SJSA1 (cell line): ENCODE data around the gene ZNRF2. TPM values are rescaled to one million over a fixed set of nuclear protein-coding genes. Genes with fewer than 3 reads are reported as not detected.

Experiments
- DNase-seq, 2 experiments: peaks; one replicate each; pipeline ENCODE4 v3.0.0-alpha.2; 2015 to 2020; ENCODE audit warnings: low spot score in 2 of 2, low read depth in 1 of 2
- H3K27ac ChIP-seq: fragments of 250-450 bp; sonication (Bioruptor Pico); 2 replicates; pipeline ENCODE4 v1.5.1; 2020; ENCODE audit warnings: mild to moderate bottlenecking, moderate library complexity
- H3K27me3 ChIP-seq: fragments of 250-450 bp; sonication (Bioruptor Pico); replicated peaks from 2 replicates; pipeline ENCODE4 v1.5.1; 2020; ENCODE audit warnings: mild to moderate bottlenecking, moderate library complexity
- H3K36me3 ChIP-seq: fragments of 250-450 bp; sonication (Bioruptor Pico); 2 replicates; pipeline ENCODE4 v1.5.1; 2020; ENCODE audit warnings: mild to moderate bottlenecking
- H3K4me1 ChIP-seq: fragments of 250-450 bp; sonication (Bioruptor Pico); replicated peaks from 2 replicates; pipeline ENCODE4 v1.6.1; 2021; ENCODE audit warnings: mild to moderate bottlenecking
- H3K4me3 ChIP-seq: fragments of 250-450 bp; sonication (Bioruptor Pico); 2 replicates; pipeline ENCODE4 v1.5.1; 2020; ENCODE audit warnings: mild to moderate bottlenecking
- H3K9me3 ChIP-seq: fragments of 250-450 bp; sonication (Bioruptor Pico); replicated peaks from 2 replicates; pipeline ENCODE4 v1.5.1; 2020; ENCODE audit warnings: mild to moderate bottlenecking
- total RNA-seq: library from RNA; depleted of rRNA; stranded (reverse); fragments of >200 nt; shearing (Covaris generic); gene quantifications from 2 replicates; pipeline ENCODE4 v1.2.3, GENCODE V29; 2014

Gene ZNRF2
- total RNA-seq, 1 experiment from 2014 or later: 20.3 TPM

DNA sequence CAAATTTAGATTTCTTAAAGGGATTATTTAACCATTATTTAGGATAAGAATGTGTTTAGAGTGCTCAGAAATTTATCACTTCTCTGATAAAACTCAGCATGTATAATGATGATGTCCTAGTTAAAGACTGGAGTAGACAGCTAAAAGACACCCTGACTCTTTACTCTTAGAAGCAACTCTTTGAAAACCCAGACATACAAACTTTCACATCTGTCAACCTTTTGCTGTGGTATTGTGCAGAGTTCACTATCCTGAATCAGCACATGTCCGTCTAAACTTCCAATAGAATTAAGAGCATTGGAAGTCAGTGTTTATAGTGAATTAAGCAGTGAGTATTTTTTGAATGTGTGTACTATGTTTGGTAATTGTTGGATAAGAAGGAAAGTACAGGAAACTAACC lies 24.9 kb downstream of the ZNRF2 start:
- peaks cover 14% of the 10 kb centered on the region for H3K4me1 ChIP-seq
- H3K27me3 ChIP-seq: no peaks in the 10 kb centered on the region
- DNase-seq: no peak
- H3K36me3 ChIP-seq: no peaks in the 10 kb centered on the region
- H3K4me3 ChIP-seq: no peak overlapping the region
- no peak overlapping the region for H3K27ac ChIP-seq
- H3K9me3 ChIP-seq: no peaks in the 10 kb centered on the region

DNA sequence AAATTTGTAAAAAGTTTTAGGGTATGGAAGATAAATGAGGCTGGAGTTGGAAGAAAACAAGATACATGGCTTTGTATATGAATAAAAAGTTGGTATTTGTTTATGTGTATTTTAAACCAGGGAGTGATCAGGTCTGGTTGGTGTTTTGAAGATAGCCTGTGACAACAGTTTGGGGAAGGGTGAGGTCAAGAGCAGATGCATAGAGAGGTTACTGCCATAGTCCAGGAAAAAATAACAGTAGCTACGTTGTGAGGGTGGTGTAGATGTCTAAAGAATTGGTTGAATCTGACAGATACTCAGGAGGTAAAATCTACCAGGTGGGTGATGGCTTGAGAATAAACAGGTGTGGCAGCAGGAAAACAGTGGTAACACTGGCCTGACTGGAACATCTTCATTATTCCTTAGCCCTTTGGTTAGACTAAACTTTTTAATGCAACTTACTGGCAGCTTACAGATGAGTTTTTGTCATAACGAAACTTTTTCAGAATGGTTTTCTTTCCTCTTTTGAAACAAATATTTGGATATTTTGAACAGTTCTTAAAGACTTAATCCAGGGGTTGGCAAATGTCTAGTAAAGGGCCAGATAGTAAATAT lies 25.5 kb downstream of the ZNRF2 start:
- Histone ChIP-seq H3K9me3 (no peaks in the 10 kb centered on the region), H3K4me1 (peaks cover 14% of the 10 kb centered on the region), H3K36me3 (no peaks in the 10 kb centered on the region), H3K4me3 (no peak overlapping the region), H3K27ac (no peak overlapping the region), H3K27me3 (no peaks in the 10 kb centered on the region)
- DNase-seq: no peak

DNA sequence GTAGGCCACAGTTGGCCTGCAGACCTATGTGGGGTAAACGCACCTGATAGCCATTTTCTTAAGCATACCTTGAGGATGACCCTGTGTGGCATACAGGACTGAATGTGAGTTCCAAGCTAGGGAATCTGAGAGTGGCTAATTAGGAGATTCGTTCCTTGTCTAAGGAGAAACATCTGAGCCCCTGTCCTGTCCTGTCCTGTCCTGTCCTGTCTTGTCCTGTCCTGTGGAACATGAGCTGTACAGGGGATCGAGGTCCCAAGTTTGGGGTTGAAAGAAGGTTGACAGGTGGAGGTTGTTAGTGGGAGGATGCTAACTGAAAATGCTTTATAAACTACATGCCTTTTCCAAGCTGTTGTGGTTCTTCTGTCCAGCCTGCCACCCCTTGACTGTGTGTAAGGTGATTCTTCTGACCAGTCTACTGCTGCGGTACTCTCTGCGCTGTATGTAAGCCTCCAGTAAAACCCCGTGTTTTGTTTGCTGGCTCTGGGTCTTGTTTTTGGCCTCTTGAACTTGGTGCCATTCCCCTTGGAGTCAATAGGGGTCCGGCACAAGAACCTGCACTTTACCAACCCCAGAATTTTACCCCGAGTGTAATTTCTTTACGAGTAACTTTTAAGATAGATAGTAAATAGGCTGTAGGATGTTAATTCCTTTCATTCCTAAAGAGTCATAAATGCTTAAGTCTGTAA lies 26.4 kb downstream of the ZNRF2 start:
- no peaks in the 10 kb centered on the region for H3K27me3 ChIP-seq
- H3K4me1 ChIP-seq: peaks cover 14% of the 10 kb centered on the region
- H3K36me3 ChIP-seq: no peaks in the 10 kb centered on the region
- no peaks in the 10 kb centered on the region for H3K9me3 ChIP-seq
- DNase-seq: no peak
- no peak overlapping the region for H3K27ac ChIP-seq
- no peak overlapping the region for H3K4me3 ChIP-seq

DNA sequence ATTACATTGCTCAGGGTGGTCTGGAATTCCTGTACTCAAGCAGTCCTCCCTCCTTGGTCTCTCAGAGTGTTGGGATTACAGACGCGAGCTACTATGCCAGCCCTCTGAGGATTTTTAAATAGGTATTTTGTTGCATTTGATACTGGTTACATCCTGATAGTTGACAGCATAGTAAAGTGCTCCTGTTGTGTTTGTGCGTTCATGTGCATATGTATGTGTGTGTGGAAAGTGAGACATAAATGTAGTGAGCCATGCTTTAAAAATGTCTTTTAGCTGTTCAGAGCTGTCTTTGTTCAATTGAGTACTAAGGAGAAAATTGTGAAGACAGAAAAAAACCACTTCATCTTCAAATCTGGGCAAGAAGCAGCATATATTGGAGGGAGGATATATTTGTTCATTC lies 27.8 kb downstream of the ZNRF2 start:
- H3K27ac ChIP-seq: no peak overlapping the region
- H3K36me3 ChIP-seq: no peaks in the 10 kb centered on the region
- DNase-seq: no peak
- H3K4me3 ChIP-seq: no peak overlapping the region
- peaks cover 14% of the 10 kb centered on the region for H3K4me1 ChIP-seq
- no peaks in the 10 kb centered on the region for H3K27me3 ChIP-seq
- no peaks in the 10 kb centered on the region for H3K9me3 ChIP-seq

DNA sequence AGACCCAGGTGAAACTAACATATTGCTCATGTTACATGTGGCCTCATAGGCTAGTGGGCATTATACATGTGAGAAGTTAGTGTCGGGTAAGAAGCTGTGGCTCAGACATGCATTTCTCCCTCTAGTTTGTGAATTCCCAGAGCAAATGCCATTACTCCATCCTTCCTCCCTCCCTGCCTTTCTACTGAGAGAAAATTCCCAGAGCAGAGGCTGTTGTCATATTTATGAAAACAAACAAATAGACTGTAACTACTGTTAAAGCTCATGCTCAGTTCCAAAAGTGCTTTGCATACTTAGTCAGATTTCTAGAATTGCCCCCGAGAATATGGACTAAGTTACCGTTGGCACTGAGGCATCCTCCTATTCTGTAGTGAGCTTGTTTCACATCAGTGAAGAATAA lies 29.0 kb downstream of the ZNRF2 start:
- no peaks in the 10 kb centered on the region for H3K27me3 ChIP-seq
- no peaks in the 10 kb centered on the region for H3K9me3 ChIP-seq
- no peak overlapping the region for H3K27ac ChIP-seq
- peaks cover 20% of the 10 kb centered on the region for H3K4me1 ChIP-seq
- DNase-seq: peak in 1 of 2 experiments; percentile 24
- no peaks in the 10 kb centered on the region for H3K36me3 ChIP-seq
- no peak overlapping the region for H3K4me3 ChIP-seq

DNA sequence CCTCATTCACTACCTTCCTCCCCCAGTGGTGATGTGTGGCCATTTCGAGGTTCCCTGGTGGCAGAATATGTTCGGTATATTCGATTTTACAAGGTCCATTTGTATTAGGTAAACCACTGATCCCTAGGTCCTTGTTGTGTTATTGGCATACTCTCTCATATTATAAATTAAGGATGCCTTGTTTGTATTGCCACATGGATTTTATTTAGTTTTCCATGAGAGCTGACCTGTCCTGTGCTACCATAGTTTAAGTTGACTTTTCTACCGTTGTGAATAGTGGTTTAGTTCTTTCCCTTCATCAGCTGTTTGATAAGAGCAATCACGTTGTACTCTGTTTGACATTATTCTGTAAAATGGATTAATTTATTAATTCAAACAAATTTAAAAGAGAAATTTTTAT lies 29.4 kb downstream of the ZNRF2 start:
- no peak for DNase-seq
- no peak overlapping the region for H3K27ac ChIP-seq
- H3K9me3 ChIP-seq: no peaks in the 10 kb centered on the region

DNA sequence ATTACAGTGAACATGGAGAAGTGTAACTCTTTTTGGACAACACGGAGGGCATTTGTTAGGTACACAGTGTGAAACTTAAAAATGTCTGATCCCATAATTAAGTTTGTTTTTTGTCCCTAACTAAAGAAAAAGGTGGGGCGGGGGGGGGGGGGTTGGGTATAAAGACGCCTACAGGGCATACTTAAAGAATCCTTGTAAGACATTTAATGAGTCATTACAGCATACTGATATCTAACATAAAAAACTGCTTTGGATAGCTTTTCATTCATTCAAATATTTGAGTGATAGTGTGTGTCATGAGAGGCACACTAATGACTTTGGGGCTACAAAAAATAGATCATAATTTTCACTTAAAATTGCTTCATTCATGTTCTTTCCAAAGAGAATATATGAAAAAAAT lies 31.2 kb downstream of the ZNRF2 start:
- Histone ChIP-seq H3K9me3 (no peaks in the 10 kb centered on the region), H3K4me3 (no peak overlapping the region), H3K4me1 (peaks cover 36% of the 10 kb centered on the region), H3K27me3 (no peaks in the 10 kb centered on the region), H3K27ac (no peak overlapping the region), H3K36me3 (no peaks in the 10 kb centered on the region)
- no peak for DNase-seq

More for the DNA sequence above, 29.4 kb downstream of the ZNRF2 start:
- H3K27me3 ChIP-seq: no peaks in the 10 kb centered on the region
- H3K36me3 ChIP-seq: no peaks in the 10 kb centered on the region
- H3K4me1 ChIP-seq: peaks cover 23% of the 10 kb centered on the region
- H3K4me3 ChIP-seq: no peak overlapping the region

DNA sequence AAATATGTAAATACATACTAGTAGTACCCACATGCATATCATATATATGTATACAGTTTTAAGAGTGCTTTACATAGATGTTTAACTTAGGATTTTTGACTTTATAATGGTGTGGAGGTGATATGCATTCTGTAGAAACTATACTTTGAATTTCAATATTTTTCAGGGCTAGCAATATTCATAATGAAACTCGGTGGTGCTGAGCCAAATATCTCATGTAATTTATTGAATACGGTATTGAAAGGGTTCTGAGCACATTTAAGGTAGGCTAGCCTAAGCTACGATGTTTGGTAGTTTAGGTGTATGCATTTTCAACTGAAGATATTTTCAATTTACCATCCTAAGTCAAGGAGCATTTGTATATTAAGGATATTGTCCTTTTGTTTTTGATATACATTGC lies 36.0 kb downstream of the ZNRF2 start:
- Histone ChIP-seq H3K27me3 (no peaks in the 10 kb centered on the region), H3K9me3 (no peaks in the 10 kb centered on the region), H3K4me3 (no peak overlapping the region), H3K36me3 (no peaks in the 10 kb centered on the region), H3K27ac (no peak overlapping the region), H3K4me1 (peaks cover 38% of the 10 kb centered on the region)
- no peak for DNase-seq

DNA sequence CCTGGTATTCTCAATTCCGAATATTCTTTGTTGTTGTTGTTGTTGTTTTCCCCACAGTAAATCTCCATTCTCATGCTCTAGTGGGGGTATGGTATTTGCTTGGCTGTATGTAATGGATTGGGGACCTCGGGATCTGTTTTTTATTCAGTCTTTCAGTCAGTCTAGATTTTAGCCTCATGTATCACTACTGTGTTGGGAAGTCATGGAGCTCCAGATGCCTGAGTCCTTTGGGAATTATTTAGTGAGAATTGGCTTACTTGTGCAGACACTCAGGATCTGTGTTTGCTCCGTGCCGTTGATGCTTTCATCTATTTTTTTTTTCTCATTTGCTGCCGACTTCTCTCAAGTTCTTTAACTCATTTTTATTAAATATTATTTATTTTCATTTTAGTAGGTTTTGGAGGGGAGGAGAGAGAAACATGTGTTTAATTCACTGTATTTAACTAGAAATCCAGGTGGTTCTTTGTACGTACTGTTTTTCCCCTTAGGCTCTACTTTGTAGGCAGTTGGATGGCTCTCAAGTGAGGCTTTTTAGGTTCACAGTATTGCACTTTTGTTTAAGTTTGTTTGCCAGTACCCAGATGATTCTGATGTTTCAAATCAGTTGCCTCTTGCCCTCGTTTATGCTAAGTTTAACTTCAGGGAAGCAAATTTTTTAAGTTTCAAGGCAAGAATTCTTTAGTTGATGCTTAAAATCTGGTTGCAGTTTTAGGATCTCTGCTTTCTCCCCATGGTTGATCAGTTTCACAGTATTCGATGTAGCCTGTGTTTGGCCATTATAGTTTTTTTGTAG lies 36.9 kb downstream of the ZNRF2 start:
- DNase-seq: peak in 1 of 2 experiments; percentile 25
- H3K4me1 ChIP-seq: peaks cover 38% of the 10 kb centered on the region
- H3K27ac ChIP-seq: peak overlapping the region; percentile 24
- no peaks in the 10 kb centered on the region for H3K36me3 ChIP-seq
- H3K27me3 ChIP-seq: no peaks in the 10 kb centered on the region
- H3K9me3 ChIP-seq: no peaks in the 10 kb centered on the region
- peak overlapping the region; percentile 7 for H3K4me3 ChIP-seq

DNA sequence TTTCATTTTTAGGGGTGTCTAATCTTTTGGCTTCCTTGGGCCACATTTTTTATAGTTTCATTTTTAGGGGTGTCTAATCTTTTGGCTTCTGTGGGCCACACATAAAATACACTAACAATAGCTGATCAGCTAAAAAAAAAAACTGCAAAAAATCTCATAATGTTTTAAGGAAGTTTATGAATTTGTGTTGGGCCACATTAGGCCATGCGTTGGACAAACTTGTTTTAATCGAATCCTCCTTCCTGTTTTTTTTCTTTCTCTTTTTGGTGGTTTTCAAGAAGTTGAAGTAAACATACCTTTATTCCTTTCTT lies 37.4 kb downstream of the ZNRF2 start:
- Histone ChIP-seq H3K4me3 (peak overlapping the region; percentile 7), H3K9me3 (no peaks in the 10 kb centered on the region), H3K27me3 (no peaks in the 10 kb centered on the region), H3K27ac (peak overlapping the region; percentile 24), H3K4me1 (peaks cover 38% of the 10 kb centered on the region), H3K36me3 (no peaks in the 10 kb centered on the region)
- no peak for DNase-seq

DNA sequence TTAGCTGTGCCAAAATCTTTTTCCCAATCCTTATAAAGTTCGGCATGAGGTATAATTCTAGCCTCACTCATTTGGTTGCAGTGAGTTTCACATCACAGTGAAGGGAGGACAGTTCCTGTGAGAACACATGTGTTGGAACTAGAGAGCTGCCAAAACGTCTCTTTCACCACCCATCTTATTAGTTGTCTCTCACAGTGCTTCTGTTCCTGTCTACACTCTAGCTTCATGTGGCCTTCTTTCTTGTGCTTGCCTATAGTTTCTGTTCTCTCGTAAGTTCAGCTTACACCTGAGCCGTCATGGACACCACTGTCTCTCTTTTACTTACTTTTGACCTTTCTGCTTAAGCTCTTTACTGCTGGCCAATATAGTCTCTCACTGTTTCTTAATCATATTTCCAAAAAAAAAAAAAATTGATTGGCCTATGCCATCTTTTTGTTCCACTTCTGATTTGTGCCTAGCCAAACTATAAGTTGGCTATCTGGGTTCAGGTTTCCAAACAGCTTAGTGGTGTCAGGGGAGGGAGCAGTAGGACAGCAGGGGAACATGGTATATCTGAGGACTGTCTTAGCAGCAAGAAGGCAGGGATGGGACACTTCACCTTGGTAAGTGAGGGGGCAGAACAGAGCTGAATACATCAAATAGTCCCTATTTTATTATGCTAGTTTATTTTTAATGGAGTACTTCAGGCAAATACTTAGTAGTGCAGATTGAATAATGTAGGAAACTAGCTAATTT lies 38.0 kb downstream of the ZNRF2 start:
- H3K9me3 ChIP-seq: no peaks in the 10 kb centered on the region
- H3K4me1 ChIP-seq: peaks cover 38% of the 10 kb centered on the region
- H3K36me3 ChIP-seq: no peaks in the 10 kb centered on the region
- H3K4me3 ChIP-seq: no peak overlapping the region
- H3K27me3 ChIP-seq: no peaks in the 10 kb centered on the region
- peak in 1 of 2 experiments; percentile 21 for DNase-seq
- no peak overlapping the region for H3K27ac ChIP-seq

DNA sequence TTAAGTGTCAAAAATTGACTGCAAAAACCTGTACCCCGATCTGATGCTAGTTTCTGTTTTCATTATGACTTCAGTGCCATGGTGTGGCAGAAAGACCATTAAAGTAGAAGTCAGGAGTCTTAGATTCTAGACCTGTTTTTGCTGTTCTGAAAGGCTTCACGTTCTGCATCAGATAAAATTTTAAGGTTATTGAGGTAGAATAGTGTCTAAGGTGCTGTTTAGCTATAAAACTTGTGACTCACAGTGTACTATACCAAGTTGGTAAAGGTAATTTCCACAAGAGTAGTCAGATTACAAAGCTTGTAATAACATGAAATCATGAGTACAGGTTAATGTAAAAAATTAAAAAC lies 38.6 kb downstream of the ZNRF2 start:
- no peaks in the 10 kb centered on the region for H3K36me3 ChIP-seq
- H3K27me3 ChIP-seq: no peaks in the 10 kb centered on the region
- DNase-seq: no peak
- H3K4me3 ChIP-seq: no peak overlapping the region
- H3K27ac ChIP-seq: no peak overlapping the region
- no peaks in the 10 kb centered on the region for H3K9me3 ChIP-seq
- peaks cover 33% of the 10 kb centered on the region for H3K4me1 ChIP-seq

DNA sequence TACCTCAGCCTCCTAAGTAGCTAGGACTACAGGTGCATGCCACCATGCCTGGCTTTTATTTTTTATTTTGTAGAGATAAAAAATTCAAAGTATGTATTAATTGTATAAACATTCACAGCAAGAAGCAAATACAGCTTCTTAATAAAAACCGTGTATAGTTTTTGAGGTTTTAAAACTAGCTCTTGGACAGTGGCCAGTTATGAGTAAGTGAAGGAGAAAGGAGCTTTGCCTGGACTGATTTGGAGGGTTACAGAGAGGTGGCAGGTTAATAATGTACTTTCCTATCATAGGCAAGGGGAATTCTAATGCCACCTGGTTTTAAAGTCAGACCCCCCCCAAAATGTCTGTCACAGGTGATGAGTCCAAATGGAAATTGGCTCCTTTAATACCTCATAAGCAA lies 43.4 kb downstream of the ZNRF2 start:
- Histone ChIP-seq H3K4me1 (peaks cover 11% of the 10 kb centered on the region), H3K27me3 (no peaks in the 10 kb centered on the region), H3K27ac (no peak overlapping the region), H3K36me3 (no peaks in the 10 kb centered on the region), H3K4me3 (no peak overlapping the region), H3K9me3 (no peaks in the 10 kb centered on the region)
- DNase-seq: no peak

DNA sequence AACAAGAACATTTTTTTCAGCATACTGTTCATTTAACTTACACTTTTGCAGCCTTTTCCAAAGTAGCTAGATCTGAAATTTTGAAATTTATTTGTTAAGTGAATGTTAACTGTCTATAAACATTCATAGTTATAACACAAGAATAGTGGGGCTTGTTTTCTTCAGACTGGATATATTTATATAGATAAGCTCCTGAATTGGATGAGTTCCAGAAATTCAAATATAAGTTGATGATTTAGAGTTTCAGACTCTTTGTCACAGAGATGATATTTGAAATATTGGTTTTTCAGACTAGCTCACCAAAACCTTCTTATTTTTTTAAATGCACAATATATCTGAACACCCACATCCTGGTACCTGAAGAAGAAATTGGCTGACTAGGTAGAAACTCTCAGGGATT lies 44.0 kb downstream of the ZNRF2 start:
- H3K27ac ChIP-seq: no peak overlapping the region
- H3K36me3 ChIP-seq: no peaks in the 10 kb centered on the region
- no peak overlapping the region for H3K4me3 ChIP-seq
- no peaks in the 10 kb centered on the region for H3K9me3 ChIP-seq
- no peak for DNase-seq
- H3K27me3 ChIP-seq: no peaks in the 10 kb centered on the region
- H3K4me1 ChIP-seq: peaks cover 11% of the 10 kb centered on the region
